ENCODE data around the gene RUNX1. TPM values are rescaled to one million over a fixed set of nuclear protein-coding genes. Genes with fewer than 3 reads are reported as not detected.
A peak's percentile ranks its signal among the peaks of the same experiment; 100 is the strongest.

The RUNX1 gene
- total and polyA plus RNA-seq, 2 donors (not counting 3 experiments of a cell fraction or from before 2014, with no cell fraction given) = 4.6 to 17.9 TPM

- Histone ChIP-seq H3K9me3 (replicated peaks; ENCODE audit: control insufficient read depth, insufficient read depth, low read length) (no peaks in the 10 kb centered on the region), H3K4me2 (ENCODE audit: insufficient read depth, low read length) (no peak overlapping the region), H3K9me1 (replicated peaks; ENCODE audit: control insufficient read depth, extremely low read depth, insufficient read depth, low read length) (no peaks in the 10 kb centered on the region), H3K27ac (ENCODE audit: insufficient read depth, low read depth, low read length) (no peak overlapping the region), H3K27me3 (ENCODE audit: control insufficient read depth in 2 of 2, insufficient read depth in 2 of 2, low read length in 2 of 2) (no peaks in the 10 kb centered on the region), H3K36me3 (ENCODE audit: control insufficient read depth in 2 of 2, extremely low read depth in 1 of 2, insufficient read depth in 2 of 2, low read length in 2 of 2) (peaks cover 0 to 4% of the 10 kb centered on the region in 2 experiments), H4K20me1 (replicated peaks; ENCODE audit: control insufficient read depth, extremely low read depth, insufficient read depth, low read length) (no peaks in the 10 kb centered on the region), H3K79me2 (ENCODE audit: control insufficient read depth, insufficient read depth, low read length) (no peaks in the 10 kb centered on the region), H2AFZ (ENCODE audit: low read depth, low read length) (no peak overlapping the region), H3K4me3 (replicated peaks in 1 of 3; ENCODE audit: insufficient read depth in 1 of 3, low read depth in 1 of 3, low read length in 3 of 3) (no peak overlapping the region), H3K4me1 (ENCODE audit: control insufficient read depth, extremely low read depth, insufficient read depth, low read length) (no peaks in the 10 kb centered on the region), H3K9ac (replicated peaks; ENCODE audit: extremely low read depth, insufficient read depth, low read length) (no peak overlapping the region)
- no peak for FAIRE-seq
- POLR2A ChIA-PET = no interaction called here
- TF ChIP-seq MAX (IDR thresholded peaks at IDR 0.05; ENCODE audit: insufficient read depth, insufficient read length) (no peak), MYC (IDR thresholded peaks at IDR 0.05; ENCODE audit: low read depth, low read length) (no peak), POLR2AphosphoS5 (IDR thresholded peaks at IDR 0.05; ENCODE audit: insufficient read depth, low read depth, low read length) (no peak), CTCF (IDR thresholded peaks at IDR 0.05; ENCODE audit: extremely low read depth in 1 of 2, insufficient read depth in 1 of 2, low read depth in 1 of 2, low read length in 2 of 2) (peak in 1 of 2 donors; percentile 1), EZH2 (IDR thresholded peaks at IDR 0.05; ENCODE audit: borderline replicate concordance, low read depth, low read length, severe bottlenecking) (no peak), GATA2 (IDR thresholded peaks at IDR 0.05; ENCODE audit: insufficient read depth, insufficient read length, low read depth, low read length) (no peak)
- DNase-seq (ENCODE audit: low read depth, low spot score) = peak; percentile 10
- dilution Hi-C loops (cut with MboI; ENCODE audit: extremely low pct_ligation_motif_present, low sequenced_read_pairs) = no loop called here
- BruUV-seq (replicated peaks) = no TSS peak
- intact Hi-C loops (cut with micrococcal nuclease) = no loop called here
- CTCF ChIA-PET = interaction anchor here (1.2 to 1.8 kb wide), 2 partner anchors 12 to 13 kb away, joined by 3 to 5 read pairs; no protein-coding TSS in a partner anchor
These were observed 253.9 kb downstream of the RUNX1 start for GRCh38 chr21:34795175-34795547.

Measured in endothelial cell of umbilical vein (primary cell).